Karpas-422 (cell line): ENCODE data around the gene TESK1. TPM values are rescaled to one million over a fixed set of nuclear protein-coding genes. Genes with fewer than 3 reads are reported as not detected.
"Not testable (repeated sequence)": the region's sequence is repeated elsewhere in the genome, so short reads cannot be mapped to it uniquely, and the experiment has no call there.

Experiments
- DNase-seq: peaks from one replicate; pipeline ENCODE4 v3.0.0-alpha.2; 2015
- H2AFZ ChIP-seq: fragments of 200-600 bp; sonication (generic); 2 replicates; pipeline ENCODE4 v1.6.1; 2014; ENCODE audit warnings: antibody characterized with exemption, low read length, mixed read lengths
- H3K27ac ChIP-seq: fragments of 200-600 bp; sonication (generic); 2 replicates; pipeline ENCODE4 v1.5.1; 2014; ENCODE audit warnings: mild to moderate bottlenecking, low read length, moderate library complexity
- H3K27me3 ChIP-seq: fragments of 200-600 bp; sonication (generic); 2 replicates; pipeline ENCODE4 v1.6.1; 2014; ENCODE audit warnings: low read length, mixed read lengths
- H3K36me3 ChIP-seq: fragments of 200-600 bp; sonication (generic); 2 replicates; pipeline ENCODE4 v1.6.1; 2014; ENCODE audit warnings: low read length, mixed read lengths; ENCODE audit not compliant: insufficient read depth
- H3K4me1 ChIP-seq: fragments of 200-600 bp; sonication (generic); 2 replicates; pipeline ENCODE4 v1.6.1; 2014; ENCODE audit warnings: mild to moderate bottlenecking, low read length, mixed read lengths
- H3K4me2 ChIP-seq: fragments of 200-600 bp; sonication (generic); 2 replicates; pipeline ENCODE4 v1.6.1; 2014; ENCODE audit warnings: low read length, low read depth, mild to moderate bottlenecking; ENCODE audit not compliant: poor library complexity, severe bottlenecking
- H3K4me3 ChIP-seq: fragments of 200-600 bp; sonication (generic); 2 replicates; pipeline ENCODE4 v1.5.1; 2014; ENCODE audit warnings: mild to moderate bottlenecking, antibody characterized with exemption, low read length, mixed read lengths
- H3K79me2 ChIP-seq: fragments of 200-600 bp; sonication (generic); 2 replicates; pipeline ENCODE4 v1.6.1; 2014; ENCODE audit warnings: mild to moderate bottlenecking, low read length, mixed read lengths
- H3K9ac ChIP-seq: fragments of 200-600 bp; sonication (generic); 2 replicates; pipeline ENCODE4 v1.6.0; 2014; ENCODE audit warnings: low read length
- H3K9me2 ChIP-seq: fragments of 200-600 bp; sonication (generic), shearing (Covaris generic); replicated peaks from 2 replicates; pipeline ENCODE4 v1.6.0; 2014; ENCODE audit warnings: mild to moderate bottlenecking, low read length, moderate library complexity; ENCODE audit not compliant: insufficient read depth
- H3K9me3 ChIP-seq: fragments of 300-700, 200-600 bp; sonication (generic); 2 replicates; pipeline ENCODE4 v1.6.1; 2014; ENCODE audit warnings: low read length, mixed read lengths
- H4K20me1 ChIP-seq: fragments of 200-600 bp; sonication (generic); 2 replicates; pipeline ENCODE4 v1.6.1; 2014; ENCODE audit warnings: mild to moderate bottlenecking, antibody characterized with exemption, low read length, low read depth; ENCODE audit not compliant: insufficient read depth
- total RNA-seq: library from RNA; depleted of rRNA; stranded (reverse); fragments of >200 nt; shearing (Covaris generic); gene quantifications from 2 replicates; pipeline ENCODE4 v1.2.3, GENCODE V29; 2014; ENCODE audit warnings: low replicate concordance

Gene TESK1
- total RNA-seq, 1 experiment from 2014 or later, result 20.2 TPM

GRCh38 chr9:35639225-35639624 lies 34.2 kb downstream of the TESK1 start:
- H3K4me2 ChIP-seq, H3K27me3 ChIP-seq, H3K27ac ChIP-seq, H3K9me3 ChIP-seq, H3K4me3 ChIP-seq, H3K36me3 ChIP-seq, H3K79me2 ChIP-seq, H2AFZ ChIP-seq, H3K9me2 ChIP-seq, H4K20me1 ChIP-seq, DNase-seq, H3K9ac ChIP-seq: not testable (repeated sequence)
- peaks cover 25% of the 10 kb centered on the region for H3K4me1 ChIP-seq

GRCh38 chr9:35639631-35640030 lies 34.6 kb downstream of the TESK1 start:
- no peaks in the 10 kb centered on the region for H4K20me1 ChIP-seq
- H3K4me2 ChIP-seq, result no peak overlapping the region
- no peak overlapping the region for H3K9ac ChIP-seq
- no peaks in the 10 kb centered on the region for H3K79me2 ChIP-seq
- H3K36me3 ChIP-seq, result no peaks in the 10 kb centered on the region
- H3K9me3 ChIP-seq, result no peaks in the 10 kb centered on the region
- no peak overlapping the region for H2AFZ ChIP-seq
- no peaks in the 10 kb centered on the region for H3K9me2 ChIP-seq
- DNase-seq, result no peak
- no peak overlapping the region for H3K4me3 ChIP-seq
- H3K27me3 ChIP-seq, result no peaks in the 10 kb centered on the region
- no peak overlapping the region for H3K27ac ChIP-seq
- H3K4me1 ChIP-seq, result peaks cover 21% of the 10 kb centered on the region

- H3K36me3 ChIP-seq, H3K9me2 ChIP-seq, H3K4me2 ChIP-seq, H2AFZ ChIP-seq, H3K9me3 ChIP-seq, H3K9ac ChIP-seq, H3K27ac ChIP-seq, H4K20me1 ChIP-seq, H3K27me3 ChIP-seq, DNase-seq, H3K4me3 ChIP-seq, H3K79me2 ChIP-seq: not testable (repeated sequence)
- H3K4me1 ChIP-seq, result peaks cover 13% of the 10 kb centered on the region
Observed at GRCh38 chr9:35640431-35640830, 35.4 kb downstream of the TESK1 start.

DNA sequence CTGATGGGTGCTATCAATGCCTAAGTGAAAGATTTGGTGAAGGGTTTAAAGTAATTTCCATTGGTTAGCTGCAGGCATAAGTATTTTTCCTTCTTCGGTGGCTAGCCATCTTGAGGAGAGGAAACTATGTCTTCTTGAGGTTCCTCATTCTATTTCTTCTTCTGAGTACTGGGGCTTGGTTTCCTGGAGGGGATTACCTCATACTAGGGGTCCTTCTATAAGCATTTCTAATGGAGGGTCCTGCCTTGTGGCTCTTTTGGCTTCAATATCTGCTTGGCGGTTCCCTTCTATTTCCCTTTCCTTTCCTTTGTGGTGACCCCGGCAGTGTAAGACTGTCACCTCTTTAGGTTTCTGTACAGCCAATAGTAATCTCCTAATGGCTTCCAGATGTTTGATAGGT lies 36.4 kb downstream of the TESK1 start:
- H3K4me2 ChIP-seq, H3K9me3 ChIP-seq, H3K27me3 ChIP-seq, H3K36me3 ChIP-seq, H3K79me2 ChIP-seq, H3K27ac ChIP-seq, H4K20me1 ChIP-seq, DNase-seq, H3K9ac ChIP-seq, H3K4me3 ChIP-seq, H2AFZ ChIP-seq, H3K9me2 ChIP-seq: not testable (repeated sequence)
- H3K4me1 ChIP-seq, result peaks cover 12% of the 10 kb centered on the region

DNA sequence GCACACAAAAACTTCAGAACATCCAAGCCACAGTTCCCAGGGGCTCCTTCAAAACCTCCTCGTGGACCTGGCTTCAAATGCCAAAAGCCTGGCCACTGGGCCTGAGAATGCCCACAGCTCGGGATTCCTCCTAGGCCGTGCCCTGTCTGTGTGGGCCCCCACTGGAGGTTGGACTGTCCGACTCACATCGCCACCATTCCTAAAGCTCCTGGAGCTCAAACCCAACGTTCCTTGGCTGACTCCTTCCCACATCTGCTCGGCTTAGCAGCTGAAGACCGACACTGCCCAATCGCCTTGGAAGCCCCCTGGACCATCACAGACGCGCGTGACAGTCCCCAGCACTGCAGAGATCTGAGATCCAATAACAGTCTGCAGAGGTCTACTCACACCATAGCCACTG lies 38.0 kb downstream of the TESK1 start:
- Histone ChIP-seq H3K4me1 (peaks cover 22% of the 10 kb centered on the region), H3K27ac (no peak overlapping the region), H3K79me2 (no peaks in the 10 kb centered on the region), H2AFZ (no peak overlapping the region), H3K4me2 (no peak overlapping the region), H4K20me1 (no peaks in the 10 kb centered on the region), H3K9me2 (no peaks in the 10 kb centered on the region), H3K36me3 (no peaks in the 10 kb centered on the region), H3K4me3 (no peak overlapping the region), H3K9ac (no peak overlapping the region), H3K27me3 (no peaks in the 10 kb centered on the region), H3K9me3 (no peaks in the 10 kb centered on the region)
- DNase-seq, result no peak

GRCh38 chr9:35645736-35646135 lies 40.7 kb downstream of the TESK1 start:
- H3K9me3 ChIP-seq, H3K36me3 ChIP-seq, DNase-seq, H3K79me2 ChIP-seq, H4K20me1 ChIP-seq, H3K27ac ChIP-seq, H3K9me2 ChIP-seq, H3K27me3 ChIP-seq: not testable (repeated sequence)
- Histone ChIP-seq H3K4me2 (peak overlapping the region; percentile 93), H3K9ac (peak overlapping the region; percentile 70), H2AFZ (peak overlapping the region; percentile 25), H3K4me1 (peaks cover 49% of the 10 kb centered on the region), H3K4me3 (peak overlapping the region; percentile 68)

- Histone ChIP-seq H3K9me2 (no peaks in the 10 kb centered on the region), H2AFZ (peak overlapping the region; percentile 25), H3K4me3 (peak overlapping the region; percentile 68), H3K36me3 (no peaks in the 10 kb centered on the region), H4K20me1 (no peaks in the 10 kb centered on the region), H3K4me1 (peaks cover 53% of the 10 kb centered on the region), H3K79me2 (peaks cover 9% of the 10 kb centered on the region; the same call in 1 of the 2 replicates), H3K9ac (peak overlapping the region; percentile 70), H3K4me2 (peak overlapping the region; percentile 93), H3K27me3 (no peaks in the 10 kb centered on the region), H3K9me3 (no peaks in the 10 kb centered on the region), H3K27ac (no peak overlapping the region)
- no peak for DNase-seq
Observed at GRCh38 chr9:35646153-35646532, 41.1 kb downstream of the TESK1 start.

- Histone ChIP-seq H3K27me3 (no peaks in the 10 kb centered on the region), H3K9me2 (no peaks in the 10 kb centered on the region), H4K20me1 (no peaks in the 10 kb centered on the region), H3K9ac (peak overlapping the region; percentile 70), H2AFZ (peak overlapping the region; percentile 25), H3K4me3 (peak overlapping the region; percentile 68), H3K36me3 (no peaks in the 10 kb centered on the region), H3K79me2 (peaks cover 9% of the 10 kb centered on the region; the same call in 1 of the 2 replicates), H3K9me3 (no peaks in the 10 kb centered on the region), H3K27ac (peak overlapping the region; percentile 53; the same call in 1 of the 2 replicates), H3K4me2 (peak overlapping the region; percentile 93), H3K4me1 (peaks cover 57% of the 10 kb centered on the region)
- peak; percentile 96 for DNase-seq
Observed at GRCh38 chr9:35646533-35647265, 41.6 kb downstream of the TESK1 start.
